Esophagus (tissue), 2 donors: ENCODE results near the gene GIPC3. TPM values are rescaled to one million over a fixed set of nuclear protein-coding genes. Genes with fewer than 3 reads are reported as not detected.
"Not testable (repeated sequence)": the region's sequence is repeated elsewhere in the genome, so short reads cannot be mapped to it uniquely, and the experiment has no call there.

Experiments
- H3K27ac ChIP-seq, 2 donors: one replicate each; pipeline ENCODE4 v1.5.1; 2013; ENCODE audit warnings: low read depth in 2 of 2, mild to moderate bottlenecking in 2 of 2, inconsistent platforms in 1 of 2, low read length in 1 of 2, moderate library complexity in 1 of 2
- H3K27me3 ChIP-seq, 2 donors: one replicate each; pipeline ENCODE4 v1.6.1; 2013; ENCODE audit warnings: low read length in 2 of 2, control low read depth in 1 of 2, mild to moderate bottlenecking in 1 of 2; ENCODE audit not compliant: insufficient read depth in 2 of 2, control insufficient read depth in 1 of 2
- H3K36me3 ChIP-seq, 2 donors: one replicate each; pipeline ENCODE4 v1.6.1; 2013; ENCODE audit warnings: low read length in 1 of 2; ENCODE audit not compliant: control insufficient read depth in 2 of 2, insufficient read depth in 2 of 2
- H3K4me1 ChIP-seq, 2 donors: one replicate each; pipeline ENCODE4 v1.6.1; 2013; ENCODE audit warnings: low read length in 1 of 2; ENCODE audit not compliant: control insufficient read depth in 2 of 2, insufficient read depth in 2 of 2
- H3K4me3 ChIP-seq, 2 donors: one replicate each; pipeline ENCODE4 v1.5.1; 2013; ENCODE audit warnings: low read length in 2 of 2, mild to moderate bottlenecking in 2 of 2, low read depth in 1 of 2, moderate library complexity in 1 of 2
- H3K9me3 ChIP-seq, 2 donors: one replicate each; pipeline ENCODE4 v1.6.1; 2013; ENCODE audit warnings: mild to moderate bottlenecking in 2 of 2, low read depth in 1 of 2, low read length in 1 of 2, moderate library complexity in 1 of 2; ENCODE audit not compliant: control insufficient read depth in 2 of 2, insufficient read depth in 1 of 2
- WGBS, 2 donors: extraction: QIAGEN DNeasy Blood & Tissue Kit; methylation state at CpG; one replicate each; pipeline ENCODE4 v1.1.7; 2013; 5-methylcytosine and 5-hydroxymethylcytosine counted together
- polyA plus RNA-seq, 2 donors: library from polyadenylated mRNA; stranded (reverse); fragments of 200-250 nt; gene quantifications; one replicate each; pipeline ENCODE4 v1.2.3, GENCODE V29; 2013
- donor health status: healthy with polysubstance abuse.
- donor health status: Bipolar disorder and iron deficiency.

Gene GIPC3
- polyA plus RNA-seq, 2 donors, result 0.53 to 0.57 TPM

GRCh38 chr19:3575260-3575741 lies 10.0 kb upstream of the GIPC3 start:
- WGBS, 2 donors, result 84 to 90% methylated on average over 19 of the region's 19 CpGs
- H3K4me1 ChIP-seq, result peaks cover 3 to 19% of the 10 kb centered on the region in 2 donors
- no peaks in the 10 kb centered on the region for H3K27me3 ChIP-seq
- peaks cover 0 to 3% of the 10 kb centered on the region in 2 donors for H3K9me3 ChIP-seq
- H3K4me3 ChIP-seq, result no peak overlapping the region
- no peak overlapping the region for H3K27ac ChIP-seq
- H3K36me3 ChIP-seq, result peaks cover 0 to 4% of the 10 kb centered on the region in 2 donors

- Histone ChIP-seq H3K4me1 (peaks cover 3 to 19% of the 10 kb centered on the region in 2 donors), H3K4me3 (peak overlapping the region in 1 of 2 donors; percentile 28), H3K27ac (peak overlapping the region in 1 of 2 donors; percentile 62), H3K36me3 (peaks cover 0 to 4% of the 10 kb centered on the region in 2 donors), H3K9me3 (peaks cover 0 to 3% of the 10 kb centered on the region in 2 donors), H3K27me3 (no peaks in the 10 kb centered on the region)
- WGBS, 2 donors, result 67 to 78% methylated on average over 29 of the region's 29 CpGs
Observed at GRCh38 chr19:3575949-3576673, 9.2 kb upstream of the GIPC3 start.

- Histone ChIP-seq H3K9me3 (peaks cover 0 to 3% of the 10 kb centered on the region in 2 donors), H3K36me3 (peaks cover 0 to 4% of the 10 kb centered on the region in 2 donors), H3K27me3 (no peaks in the 10 kb centered on the region), H3K4me3 (peak overlapping the region; percentile 28 to 40), H3K27ac (peak overlapping the region; percentile 14 to 63), H3K4me1 (peaks cover 3 to 19% of the 10 kb centered on the region in 2 donors)
- 29 to 34% methylated on average over 53 to 67 of the region's 78 CpGs for WGBS, 2 donors
Observed at GRCh38 chr19:3576696-3577443, 8.4 kb upstream of the GIPC3 start.

GRCh38 chr19:3577723-3578344 lies 7.4 kb upstream of the GIPC3 start:
- peaks cover 0 to 3% of the 10 kb centered on the region in 2 donors for H3K9me3 ChIP-seq
- H3K27me3 ChIP-seq, result no peaks in the 10 kb centered on the region
- no peak overlapping the region for H3K4me3 ChIP-seq
- H3K27ac ChIP-seq, result no peak overlapping the region
- 56 to 60% methylated on average over 54 to 60 of the region's 60 CpGs for WGBS, 2 donors
- H3K36me3 ChIP-seq, result peaks cover 0 to 4% of the 10 kb centered on the region in 2 donors
- H3K4me1 ChIP-seq, result peaks cover 3 to 19% of the 10 kb centered on the region in 2 donors

- no peak overlapping the region for H3K27ac ChIP-seq
- 59 to 77% methylated on average over 17 of the region's 17 CpGs for WGBS, 2 donors
Observed at GRCh38 chr19:3578390-3578789, 6.9 kb upstream of the GIPC3 start.

GRCh38 chr19:3580156-3580934 lies 4.9 kb upstream of the GIPC3 start:
- 42 to 48% methylated on average over 11 of the region's 11 CpGs for WGBS, 2 donors
- Histone ChIP-seq H3K9me3 (no peaks in the 10 kb centered on the region), H3K4me3 (no peak overlapping the region), H3K36me3 (peaks cover 0 to 4% of the 10 kb centered on the region in 2 donors), H3K27ac (peak overlapping the region in 1 of 2 donors; percentile 47), H3K27me3 (no peaks in the 10 kb centered on the region), H3K4me1 (peaks cover 3 to 12% of the 10 kb centered on the region in 2 donors)

More at GRCh38 chr19:3578390-3578789, 6.9 kb upstream of the GIPC3 start:
- Histone ChIP-seq H3K9me3 (peaks cover 0 to 3% of the 10 kb centered on the region in 2 donors), H3K4me1 (peaks cover 3 to 18% of the 10 kb centered on the region in 2 donors), H3K36me3 (peaks cover 0 to 4% of the 10 kb centered on the region in 2 donors), H3K27me3 (no peaks in the 10 kb centered on the region), H3K4me3 (no peak overlapping the region)

GRCh38 chr19:3581792-3582191 lies 3.5 kb upstream of the GIPC3 start:
- WGBS, 2 donors, result 88% methylated on average over 4 of the region's 4 CpGs
- H3K36me3 ChIP-seq, H3K9me3 ChIP-seq, H3K27me3 ChIP-seq, H3K27ac ChIP-seq, H3K4me1 ChIP-seq, H3K4me3 ChIP-seq: not testable (repeated sequence)

- WGBS, 2 donors, result 83 to 85% methylated on average over 15 of the region's 15 CpGs
- not testable (repeated sequence) for H3K27ac ChIP-seq, H3K4me1 ChIP-seq, H3K9me3 ChIP-seq, H3K4me3 ChIP-seq, H3K27me3 ChIP-seq, H3K36me3 ChIP-seq
Observed at GRCh38 chr19:3584036-3584802, 1.1 kb upstream of the GIPC3 start.
